GM23248 (cell line): ENCODE data around the gene C1orf21. TPM values are rescaled to one million over a fixed set of nuclear protein-coding genes. Genes with fewer than 3 reads are reported as not detected.

ENCODE experiments used
- DNase-seq: peaks from one replicate; pipeline ENCODE4 v3.0.0-alpha.2; 2015
- H2AFZ ChIP-seq: fragments of 200-600 bp; sonication (generic); 2 replicates; pipeline ENCODE4 v1.6.1; 2016; ENCODE audit warnings: antibody characterized with exemption
- H3F3A ChIP-seq: fragments of 200-600 bp; sonication (generic); 2 replicates; pipeline ENCODE4 v1.6.1; 2016; ENCODE audit warnings: mild to moderate bottlenecking, antibody characterized with exemption, mixed run types; ENCODE audit not compliant: insufficient read depth
- H3K27ac ChIP-seq: fragments of 200-600 bp; sonication (generic); 2 replicates; pipeline ENCODE4 v1.5.1; 2016; ENCODE audit warnings: mild to moderate bottlenecking
- H3K27me3 ChIP-seq: fragments of 200-600 bp; sonication (generic); replicated peaks from 2 replicates; pipeline ENCODE4 v1.6.1; 2016; ENCODE audit warnings: mild to moderate bottlenecking; ENCODE audit not compliant: insufficient read depth
- H3K36me3 ChIP-seq: fragments of 200-600 bp; sonication (generic); 2 replicates; pipeline ENCODE4 v1.6.1; 2016; ENCODE audit warnings: low read depth, mild to moderate bottlenecking
- H3K4me1 ChIP-seq: fragments of 200-600 bp; sonication (generic); 2 replicates; pipeline ENCODE4 v1.6.1; 2016; ENCODE audit warnings: mild to moderate bottlenecking; ENCODE audit not compliant: insufficient read depth
- H3K4me2 ChIP-seq: fragments of 200-600 bp; sonication (generic); one replicate; pipeline ENCODE4 v1.6.1; 2016; ENCODE audit warnings: mild to moderate bottlenecking; ENCODE audit not compliant: unreplicated experiment
- H3K4me3 ChIP-seq: fragments of 200-600 bp; sonication (generic); 2 replicates; pipeline ENCODE4 v1.5.1; 2016; ENCODE audit warnings: mild to moderate bottlenecking
- H3K79me2 ChIP-seq: fragments of 200-600 bp; sonication (generic); 2 replicates; pipeline ENCODE4 v1.6.1; 2016; ENCODE audit warnings: mild to moderate bottlenecking; ENCODE audit not compliant: insufficient read depth
- H3K9ac ChIP-seq: fragments of 200-600 bp; sonication (generic); 2 replicates; pipeline ENCODE4 v1.6.1; 2016; ENCODE audit warnings: mild to moderate bottlenecking
- H3K9me2 ChIP-seq: fragments of 200-600 bp; sonication (generic); 2 replicates; pipeline ENCODE4 v1.6.1; 2016; ENCODE audit warnings: mixed run types, mild to moderate bottlenecking, moderate library complexity; ENCODE audit not compliant: insufficient read depth
- H3K9me3 ChIP-seq: fragments of 200-600 bp; sonication (generic); one replicate; pipeline ENCODE4 v1.6.1; 2017; ENCODE audit warnings: low read depth
- H4K20me1 ChIP-seq: fragments of 200-600 bp; sonication (generic); 2 replicates; pipeline ENCODE4 v1.6.0; 2016; ENCODE audit not compliant: insufficient read depth
- EZH2 ChIP-seq: fragments of 200-600 bp; sonication (generic); IDR thresholded peaks from 2 replicates; pipeline ENCODE4 v1.6.1; 2018; ENCODE audit warnings: antibody characterized with exemption, mild to moderate bottlenecking; ENCODE audit not compliant: insufficient read depth, poor library complexity, severe bottlenecking
- EZH2phosphoT487 ChIP-seq: fragments of 200-600 bp; sonication (generic); IDR thresholded peaks from 2 replicates; pipeline ENCODE4 v1.6.1; 2018; ENCODE audit warnings: antibody characterized with exemption, moderate library complexity, mild to moderate bottlenecking, low read depth; ENCODE audit not compliant: insufficient read depth
- WGBS, 2 experiments: methylation state at CpG; one replicate each; pipeline ENCODE4 v1.1.6; 2015 to 2017; ENCODE audit warnings: low lambda C conversion rate in 2 of 2, low coverage in 1 of 2; ENCODE audit errors: missing lambda C conversion rate in 2 of 2; 5-methylcytosine and 5-hydroxymethylcytosine counted together
- in situ Hi-C: fragments of 300-500 bp; cut with MboI; formaldehyde crosslinking; loops from 2 replicates; pipeline ENCODE4 v1.15.0; 2020
- polyA plus RNA-seq: library from polyadenylated mRNA; unstranded; fragments of >200 nt; fragmentation: Nextera tagmentation; extraction: Ambion mirVana; gene quantifications from 2 replicates; pipeline ENCODE4 v1.2.1, GENCODE V29; 2016
- total RNA-seq: library from RNA; depleted of rRNA; stranded (reverse); fragments of >200 nt; shearing (Covaris generic); gene quantifications from 2 replicates; pipeline ENCODE4 v1.2.3, GENCODE V29; 2014

The C1orf21 gene
- total and polyA plus RNA-seq, 2 experiments from 2014 or later = 16.7 to 20.0 TPM

- in situ Hi-C loops = no loop called here
- Histone ChIP-seq H3F3A (peaks cover 15% of the 10 kb centered on the region), H3K27me3 (no peaks in the 10 kb centered on the region), H3K79me2 (peaks cover 7% of the 10 kb centered on the region; the same call in 1 of the 2 replicates), H3K4me3 (no peak overlapping the region), H3K36me3 (no peaks in the 10 kb centered on the region), H3K9ac (no peak overlapping the region), H2AFZ (no peak overlapping the region), H3K4me2 (peak overlapping the region; percentile 21), H3K9me3 (no peaks in the 10 kb centered on the region), H3K4me1 (peaks cover 20% of the 10 kb centered on the region), H3K9me2 (no peaks in the 10 kb centered on the region), H3K27ac (peak overlapping the region; percentile 3; the same call in 1 of the 2 replicates), H4K20me1 (no peaks in the 10 kb centered on the region)
- no peak for DNase-seq
- whole genome bisulfite sequencing, 2 experiments = 81 to 83% methylated on average over 2 of the region's 2 CpGs
- TF ChIP-seq EZH2phosphoT487 = no peak
These were observed 21.8 kb downstream of the C1orf21 start for GRCh38 chr1:184408580-184408979.

- Histone ChIP-seq H4K20me1 (no peaks in the 10 kb centered on the region), H2AFZ (no peak overlapping the region), H3K4me2 (no peak overlapping the region), H3K4me1 (peaks cover 20% of the 10 kb centered on the region), H3K9me3 (no peaks in the 10 kb centered on the region), H3F3A (peaks cover 15% of the 10 kb centered on the region), H3K4me3 (no peak overlapping the region), H3K27ac (no peak overlapping the region), H3K36me3 (no peaks in the 10 kb centered on the region), H3K9me2 (no peaks in the 10 kb centered on the region), H3K9ac (no peak overlapping the region), H3K27me3 (no peaks in the 10 kb centered on the region), H3K79me2 (peaks cover 3% of the 10 kb centered on the region; the same call in 1 of the 2 replicates)
- in situ Hi-C loops = no loop called here
- 55 to 59% methylated on average over 3 of the region's 3 CpGs for WGBS, 2 experiments
- TF ChIP-seq EZH2 = no peak
- no peak for TF ChIP-seq EZH2phosphoT487
- peak; percentile 56 for DNase-seq
These were observed 22.2 kb downstream of the C1orf21 start for GRCh38 chr1:184409011-184409410.

GRCh38 chr1:184412472-184412871, 25.6 kb downstream of the C1orf21 start:
- Histone ChIP-seq H3K27me3 (no peaks in the 10 kb centered on the region), H3K4me2 (no peak overlapping the region), H3F3A (peaks cover 15% of the 10 kb centered on the region), H3K36me3 (no peaks in the 10 kb centered on the region), H3K79me2 (no peaks in the 10 kb centered on the region), H3K9me3 (no peaks in the 10 kb centered on the region), H3K9me2 (no peaks in the 10 kb centered on the region), H3K9ac (no peak overlapping the region), H2AFZ (no peak overlapping the region), H3K4me1 (peaks cover 27% of the 10 kb centered on the region), H3K27ac (no peak overlapping the region), H4K20me1 (no peaks in the 10 kb centered on the region), H3K4me3 (no peak overlapping the region)
- whole genome bisulfite sequencing, 2 experiments = 94 to 100% methylated on average over 1 of the region's 1 CpG
- DNase-seq = no peak
- in situ Hi-C loops = no loop called here
- TF ChIP-seq EZH2 = no peak
- no peak for TF ChIP-seq EZH2phosphoT487

GRCh38 chr1:184416481-184416880, 29.7 kb downstream of the C1orf21 start:
- no peaks in the 10 kb centered on the region; the same call in 1 of the 2 replicates for H3K79me2 ChIP-seq
- DNase-seq = peak; percentile 7
- in situ Hi-C loops = no loop called here

GRCh38 chr1:184416946-184417345, 30.1 kb downstream of the C1orf21 start:
- H2AFZ ChIP-seq = no peak overlapping the region
- no peak for DNase-seq
- no peaks in the 10 kb centered on the region for H3K9me3 ChIP-seq
- H3K36me3 ChIP-seq = no peaks in the 10 kb centered on the region
- no peaks in the 10 kb centered on the region; the same call in 1 of the 2 replicates for H3K79me2 ChIP-seq
- H3K4me2 ChIP-seq = peak overlapping the region; percentile 4
- no peaks in the 10 kb centered on the region for H3K27me3 ChIP-seq
- H3K4me1 ChIP-seq = peaks cover 7% of the 10 kb centered on the region; the same call in 1 of the 2 replicates
- H4K20me1 ChIP-seq = no peaks in the 10 kb centered on the region
- no peaks in the 10 kb centered on the region for H3K9me2 ChIP-seq
- 45 to 46% methylated on average over 3 of the region's 3 CpGs for WGBS, 2 experiments
- TF ChIP-seq EZH2phosphoT487 = no peak
- no peak for TF ChIP-seq EZH2
- H3F3A ChIP-seq = no peaks in the 10 kb centered on the region
- H3K9ac ChIP-seq = no peak overlapping the region
- H3K4me3 ChIP-seq = no peak overlapping the region
- in situ Hi-C loops = no loop called here
- H3K27ac ChIP-seq = no peak overlapping the region

More at GRCh38 chr1:184416481-184416880, 29.7 kb downstream of the C1orf21 start:
- H3K36me3 ChIP-seq = no peaks in the 10 kb centered on the region
- no peak overlapping the region for H2AFZ ChIP-seq
- H3K9ac ChIP-seq = no peak overlapping the region
- TF ChIP-seq EZH2phosphoT487 = no peak
- TF ChIP-seq EZH2 = no peak
- H3K4me2 ChIP-seq = peak overlapping the region; percentile 4
- peaks cover 7% of the 10 kb centered on the region; the same call in 1 of the 2 replicates for H3K4me1 ChIP-seq
- no peaks in the 10 kb centered on the region for H3F3A ChIP-seq
- 95 to 100% methylated on average over 2 of the region's 2 CpGs for WGBS, 2 experiments
- no peaks in the 10 kb centered on the region for H3K9me3 ChIP-seq
- H3K27me3 ChIP-seq = no peaks in the 10 kb centered on the region
- H4K20me1 ChIP-seq = no peaks in the 10 kb centered on the region
- H3K9me2 ChIP-seq = no peaks in the 10 kb centered on the region
- no peak overlapping the region for H3K27ac ChIP-seq
- H3K4me3 ChIP-seq = no peak overlapping the region
